Mesodermal cell (in vitro differentiated cells): ENCODE measurements around the gene MT3. TPM values are rescaled to one million over a fixed set of nuclear protein-coding genes. Genes with fewer than 3 reads are reported as not detected.

Experiments used
- H3K27ac ChIP-seq: 2 replicates; pipeline ENCODE4 v1.7.0; 2013; ENCODE audit warnings: mild to moderate bottlenecking, low read depth, low read length, moderate library complexity; ENCODE audit not compliant: severe bottlenecking
- H3K36me3 ChIP-seq: 2 replicates; pipeline ENCODE4 v1.7.1; 2013; ENCODE audit warnings: mild to moderate bottlenecking, low read length, moderate library complexity; ENCODE audit not compliant: control insufficient read depth, insufficient read depth
- H3K4me1 ChIP-seq: one replicate; pipeline ENCODE4 v1.7.1; 2013; ENCODE audit warnings: mild to moderate bottlenecking, low read length; ENCODE audit not compliant: insufficient read depth, control insufficient read depth, poor library complexity, severe bottlenecking
- H3K4me3 ChIP-seq: 2 replicates; pipeline ENCODE4 v1.7.0; 2013; ENCODE audit warnings: low read length, control low read depth, mild to moderate bottlenecking; ENCODE audit not compliant: insufficient read depth, poor library complexity, severe bottlenecking; ENCODE audit errors: extremely low read depth
- H3K9me3 ChIP-seq: 2 replicates; pipeline ENCODE4 v1.7.1; 2013; ENCODE audit warnings: mild to moderate bottlenecking, low read length, moderate library complexity; ENCODE audit not compliant: control insufficient read depth
- WGBS, 2 experiments: methylation state at CpG; one replicate each; pipeline ENCODE4 v1.1.5; 2013; ENCODE audit warnings: missing lambda C conversion rate in 2 of 2; ENCODE audit not compliant: insufficient coverage in 2 of 2; 5-methylcytosine and 5-hydroxymethylcytosine counted together
- polyA plus RNA-seq, 2 experiments: library from polyadenylated mRNA; stranded (reverse); fragments of 50-300 nt; gene quantifications; one replicate each; pipeline ENCODE4 v1.2.3, GENCODE V29; 2013

Gene MT3
- not detected for polyA plus RNA-seq (2013, experiment 1 of 2)
- not detected for polyA plus RNA-seq (2013, experiment 2 of 2)

- Histone ChIP-seq H3K36me3 (no peaks in the 10 kb centered on the region), H3K4me3 (no peak within 1 kb of the TSS), H3K9me3 (no peaks in the 10 kb centered on the region), H3K27ac (no peak within 1 kb of the TSS), H3K4me1 (peaks cover 5% of the 10 kb centered on the region)
- 8 to 9% methylated on average over 85 to 86 of the region's 87 CpGs for WGBS, 2 experiments
Observed at GRCh38 chr16:56589141-56590039, at the start of gene MT3. MT3 (plus strand) TSS chr16:56589528; CDS start chr16:56589591, 63 bp downstream.

- H3K27ac ChIP-seq, result no peak overlapping the region
- 100% methylated on average over 1 to 2 of the region's 4 CpGs for WGBS, 2 experiments
- no peaks in the 10 kb centered on the region for H3K36me3 ChIP-seq
- no peak overlapping the region for H3K4me3 ChIP-seq
- H3K4me1 ChIP-seq, result no peaks in the 10 kb centered on the region
- peaks cover 6% of the 10 kb centered on the region for H3K9me3 ChIP-seq
Observed at GRCh38 chr16:56539656-56540055, 49.7 kb upstream of the MT3 start.

GRCh38 chr16:56542039-56542438, 47.3 kb upstream of the MT3 start:
- Histone ChIP-seq H3K4me1 (peaks cover 3% of the 10 kb centered on the region), H3K36me3 (no peaks in the 10 kb centered on the region), H3K9me3 (peaks cover 6% of the 10 kb centered on the region), H3K27ac (no peak overlapping the region), H3K4me3 (no peak overlapping the region)
- 80% methylated on average over 1 of the region's 2 CpGs; no CpG with 5 or more reads in 1 of the 2 experiments for WGBS, 2 experiments

GRCh38 chr16:56547120-56547948, 42.0 kb upstream of the MT3 start:
- Histone ChIP-seq H3K9me3 (no peaks in the 10 kb centered on the region), H3K4me3 (no peak overlapping the region), H3K36me3 (no peaks in the 10 kb centered on the region), H3K4me1 (peaks cover 21% of the 10 kb centered on the region), H3K27ac (peak overlapping the region; percentile 84)
- WGBS, 2 experiments, result 24 to 25% methylated on average over 10 to 11 of the region's 12 CpGs

- WGBS, 2 experiments, result 69 to 80% methylated on average over 1 to 2 of the region's 4 CpGs
- H3K4me3 ChIP-seq, result no peak overlapping the region
- H3K9me3 ChIP-seq, result no peaks in the 10 kb centered on the region
- no peaks in the 10 kb centered on the region for H3K36me3 ChIP-seq
- peaks cover 21% of the 10 kb centered on the region for H3K4me1 ChIP-seq
- H3K27ac ChIP-seq, result peak overlapping the region; percentile 84
Observed at GRCh38 chr16:56547949-56548567, 41.3 kb upstream of the MT3 start.

- H3K4me3 ChIP-seq, result no peak overlapping the region
- no peaks in the 10 kb centered on the region for H3K9me3 ChIP-seq
- H3K36me3 ChIP-seq, result no peaks in the 10 kb centered on the region
- H3K27ac ChIP-seq, result no peak overlapping the region
- peaks cover 21% of the 10 kb centered on the region for H3K4me1 ChIP-seq
Observed at GRCh38 chr16:56549161-56549560, 40.2 kb upstream of the MT3 start.

- Histone ChIP-seq H3K36me3 (no peaks in the 10 kb centered on the region), H3K9me3 (no peaks in the 10 kb centered on the region), H3K4me1 (peaks cover 21% of the 10 kb centered on the region), H3K4me3 (no peak overlapping the region), H3K27ac (no peak overlapping the region)
- 98% methylated on average over 3 to 4 of the region's 5 CpGs for WGBS, 2 experiments
Observed at GRCh38 chr16:56549744-56550385, 39.5 kb upstream of the MT3 start.

- H3K4me3 ChIP-seq, result no peak overlapping the region
- H3K9me3 ChIP-seq, result no peaks in the 10 kb centered on the region
- WGBS, 2 experiments, result 69 to 76% methylated on average over 8 of the region's 11 CpGs
- no peaks in the 10 kb centered on the region for H3K36me3 ChIP-seq
- H3K4me1 ChIP-seq, result peaks cover 18% of the 10 kb centered on the region
- no peak overlapping the region for H3K27ac ChIP-seq
Observed at GRCh38 chr16:56551796-56552738, 37.3 kb upstream of the MT3 start.

GRCh38 chr16:56554441-56554840, 34.9 kb upstream of the MT3 start:
- no peak overlapping the region for H3K4me3 ChIP-seq

More at GRCh38 chr16:56554441-56554840, 34.9 kb upstream of the MT3 start:
- no peaks in the 10 kb centered on the region for H3K9me3 ChIP-seq
- H3K27ac ChIP-seq, result no peak overlapping the region
- peaks cover 11% of the 10 kb centered on the region for H3K4me1 ChIP-seq
- WGBS, 2 experiments, result 94 to 96% methylated on average over 9 of the region's 10 CpGs
- H3K36me3 ChIP-seq, result no peaks in the 10 kb centered on the region
